Measurements from ENCODE around the gene RNF34. TPM values are rescaled to one million over a fixed set of nuclear protein-coding genes. Genes with fewer than 3 reads are reported as not detected.

The RNF34 gene
- total and polyA plus RNA-seq, 2 of the 8 experiments (the other 6 are each of a cell fraction or from before 2014, with no cell fraction given) = 37.9 to 57.6 TPM

- peaks cover 0 to 2% (median 0%) of the 10 kb centered on the region in 4 experiments; a peak in 4 of 7 replicates for H3K4me1 ChIP-seq (replicated peaks in 1 of 4; ENCODE audit: control insufficient read depth in 3 of 4, insufficient read depth in 4 of 4, low read length in 3 of 4)
- H2BK120ac ChIP-seq (replicated peaks; ENCODE audit: low read depth, low read length) = no peak overlapping the region
- no peak overlapping the region for H2BK12ac ChIP-seq (ENCODE audit: low read depth, low read length)
- ChIA-PET CTCF (ENCODE audit: partially characterized antibody) (interaction anchor here (0.6 to 7.0 kb wide), 29 partner anchors 9 to 1058 kb away, joined by 3 to 129 read pairs (median 5); partner anchors contain the start of genes ANAPC5 and RNF34), POLR2A (ENCODE audit: partially characterized antibody) (interaction anchor here (0.6 to 1.5 kb wide), 6 partner anchors 10 to 104 kb away, joined by 3 to 8 read pairs (median 4); partner anchors contain the start of gene RNF34)
- DNase-seq (ENCODE audit: low read depth in 1 of 2, low spot score in 2 of 2) (peak in 1 of 2 experiments; percentile 49), FAIRE-seq (no peak)
- no peak overlapping the region for H2AK5ac ChIP-seq (ENCODE audit: low read depth, low read length)
- H2BK5ac ChIP-seq (ENCODE audit: low read depth, low read length) = peak overlapping the region; percentile 24; the same call in 1 of the 2 replicates
- no peak overlapping the region for H3K4ac ChIP-seq (replicated peaks; ENCODE audit: insufficient read length, low read depth, low read length)
- H3K9ac ChIP-seq (replicated peaks in 1 of 4; ENCODE audit: extremely low read depth in 1 of 4, low read depth in 3 of 4, low read length in 3 of 4) = no peak overlapping the region
- no peaks in the 10 kb centered on the region for H3K23me2 ChIP-seq (ENCODE audit: low read depth, low read length)
- TF ChIP-seq USF2 (IDR thresholded peaks at IDR 0.05; ENCODE audit: low read length) (no peak), SP2 (IDR thresholded peaks at IDR 0.05; ENCODE audit: low read length) (no peak), GABPA (IDR thresholded peaks at IDR 0.05; ENCODE audit: borderline replicate concordance, insufficient read depth, low read length) (no peak)
- H2BK20ac ChIP-seq (ENCODE audit: low read length) = no peak overlapping the region
- no peak overlapping the region for H3K23ac ChIP-seq (ENCODE audit: insufficient read length)
- H3K27me3 ChIP-seq (replicated peaks in 1 of 4; ENCODE audit: control insufficient read depth in 3 of 4, extremely low read depth in 1 of 4, insufficient read depth in 3 of 4, low read length in 3 of 4) = no peaks in the 10 kb centered on the region
- H3K36me3 ChIP-seq (ENCODE audit: control insufficient read depth in 2 of 4, insufficient read depth in 4 of 4, low read length in 3 of 4) = peaks cover 26 to 50% (median 37%) of the 10 kb centered on the region in 4 experiments
- peak overlapping the region; percentile 60 for H4K8ac ChIP-seq (ENCODE audit: extremely low read depth, insufficient read depth, low read length)
- no peaks in the 10 kb centered on the region for H3K9me3 ChIP-seq (ENCODE audit: insufficient read depth in 2 of 2, low read depth in 1 of 2, low read length in 1 of 2)
- no peak overlapping the region for H3K56ac ChIP-seq (replicated peaks; ENCODE audit: insufficient read length, low read depth, low read length)
- H2BK15ac ChIP-seq (ENCODE audit: low read length) = no peak overlapping the region
- peaks cover 0 to 15% of the 10 kb centered on the region in 2 experiments; a peak in 1 of 4 replicates for H3K79me2 ChIP-seq (ENCODE audit: control insufficient read depth in 1 of 2, insufficient read depth in 2 of 2, low read length in 2 of 2)
- peaks cover 17 to 18% of the 10 kb centered on the region in 2 experiments for H4K20me1 ChIP-seq (replicated peaks in 1 of 2; ENCODE audit: control insufficient read depth in 1 of 2, insufficient read depth in 2 of 2, low read length in 2 of 2)
- no peak overlapping the region for H3K14ac ChIP-seq (ENCODE audit: insufficient read length)
- no peak overlapping the region for H3K18ac ChIP-seq (ENCODE audit: extremely low read depth, low read length)
- no peak overlapping the region for H4K5ac ChIP-seq (ENCODE audit: insufficient read length, low read depth, low read length)
- peak overlapping the region; percentile 56 for H3K27ac ChIP-seq (ENCODE audit: low read depth, low read length)
- no peak overlapping the region for H3K4me3 ChIP-seq (ENCODE audit: extremely low read depth in 1 of 4, insufficient read depth in 2 of 4, low read depth in 3 of 4, low read length in 4 of 4)
- no peak overlapping the region for H3K4me2 ChIP-seq (ENCODE audit: insufficient read depth in 1 of 2, low read depth in 2 of 2, low read length in 2 of 2)
- WGBS, 2 experiments (ENCODE audit: extremely low coverage in 1 of 2, insufficient coverage in 1 of 2, insufficient read length in 1 of 2, insufficient replicate concordance in 2 of 2, low coverage in 1 of 2, low lambda C conversion rate in 2 of 2, missing lambda C conversion rate in 1 of 2) = 88% methylated on average over 45 of the region's 45 CpGs; no CpG with 5 or more reads in 1 of the 2 experiments
- H2AFZ ChIP-seq (ENCODE audit: low read length) = no peak overlapping the region
- H4K91ac ChIP-seq (replicated peaks; ENCODE audit: insufficient read length, low read length) = no peak overlapping the region
- H3K79me1 ChIP-seq (ENCODE audit: low read depth, low read length) = peaks cover 12% of the 10 kb centered on the region
Observed at GRCh38 chr12:121443911-121444841, 44.3 kb downstream of the RNF34 start.
